AG09309 (cell line): ENCODE measurements around the gene AHDC1.

Experiments used
- DNase-seq: peaks from one replicate; pipeline ENCODE4 v3.0.0-alpha.2; 2010; ENCODE audit warnings: low read depth
- H3K4me3 ChIP-seq: 2 replicates; pipeline ENCODE4 v1.5.1; 2011; ENCODE audit warnings: mild to moderate bottlenecking, low read depth, low read length, moderate library complexity; ENCODE audit not compliant: control insufficient read depth
- TF ChIP-seq, protein P1 (sequence below): IDR thresholded peaks from 2 replicates; pipeline ENCODE4 v1.5.1; 2011; ENCODE audit warnings: mild to moderate bottlenecking, low read depth, low read length, inconsistent platforms; ENCODE audit not compliant: insufficient read depth, control insufficient read depth; ENCODE audit errors: missing control alignments

The AHDC1 gene

DNA sequence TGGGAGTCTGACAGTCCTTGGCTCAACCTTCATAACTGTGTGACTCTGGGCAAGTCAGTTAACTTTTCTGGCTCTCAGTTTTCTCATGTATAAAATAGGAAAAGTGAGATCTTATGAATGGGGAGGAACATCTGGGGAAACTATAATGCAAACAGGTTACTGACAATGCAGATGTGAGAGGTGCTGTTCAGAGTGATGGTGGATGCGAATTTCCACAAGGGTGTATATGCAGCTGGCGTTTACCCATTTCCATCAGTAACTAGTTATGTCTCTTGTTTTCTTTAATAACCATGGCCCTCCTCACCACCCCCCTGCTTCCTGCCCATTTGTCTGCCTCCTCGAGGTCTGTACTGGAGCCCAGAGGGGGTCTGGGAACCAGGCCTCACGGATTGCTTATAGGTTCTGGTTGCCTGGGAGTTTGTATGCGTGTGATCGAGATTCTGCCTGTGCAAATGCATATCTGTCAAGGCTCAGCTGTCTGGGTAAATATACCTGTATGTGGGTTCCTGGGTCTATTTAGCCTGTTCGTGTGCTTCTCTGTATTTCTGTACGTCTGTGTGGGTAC lies 44.4 kb downstream of the AHDC1 start:
- H3K4me3 ChIP-seq, result no peak overlapping the region
- no peak for DNase-seq
- TF ChIP-seq, protein P1, sequence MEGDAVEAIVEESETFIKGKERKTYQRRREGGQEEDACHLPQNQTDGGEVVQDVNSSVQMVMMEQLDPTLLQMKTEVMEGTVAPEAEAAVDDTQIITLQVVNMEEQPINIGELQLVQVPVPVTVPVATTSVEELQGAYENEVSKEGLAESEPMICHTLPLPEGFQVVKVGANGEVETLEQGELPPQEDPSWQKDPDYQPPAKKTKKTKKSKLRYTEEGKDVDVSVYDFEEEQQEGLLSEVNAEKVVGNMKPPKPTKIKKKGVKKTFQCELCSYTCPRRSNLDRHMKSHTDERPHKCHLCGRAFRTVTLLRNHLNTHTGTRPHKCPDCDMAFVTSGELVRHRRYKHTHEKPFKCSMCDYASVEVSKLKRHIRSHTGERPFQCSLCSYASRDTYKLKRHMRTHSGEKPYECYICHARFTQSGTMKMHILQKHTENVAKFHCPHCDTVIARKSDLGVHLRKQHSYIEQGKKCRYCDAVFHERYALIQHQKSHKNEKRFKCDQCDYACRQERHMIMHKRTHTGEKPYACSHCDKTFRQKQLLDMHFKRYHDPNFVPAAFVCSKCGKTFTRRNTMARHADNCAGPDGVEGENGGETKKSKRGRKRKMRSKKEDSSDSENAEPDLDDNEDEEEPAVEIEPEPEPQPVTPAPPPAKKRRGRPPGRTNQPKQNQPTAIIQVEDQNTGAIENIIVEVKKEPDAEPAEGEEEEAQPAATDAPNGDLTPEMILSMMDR, result no peak

DNA sequence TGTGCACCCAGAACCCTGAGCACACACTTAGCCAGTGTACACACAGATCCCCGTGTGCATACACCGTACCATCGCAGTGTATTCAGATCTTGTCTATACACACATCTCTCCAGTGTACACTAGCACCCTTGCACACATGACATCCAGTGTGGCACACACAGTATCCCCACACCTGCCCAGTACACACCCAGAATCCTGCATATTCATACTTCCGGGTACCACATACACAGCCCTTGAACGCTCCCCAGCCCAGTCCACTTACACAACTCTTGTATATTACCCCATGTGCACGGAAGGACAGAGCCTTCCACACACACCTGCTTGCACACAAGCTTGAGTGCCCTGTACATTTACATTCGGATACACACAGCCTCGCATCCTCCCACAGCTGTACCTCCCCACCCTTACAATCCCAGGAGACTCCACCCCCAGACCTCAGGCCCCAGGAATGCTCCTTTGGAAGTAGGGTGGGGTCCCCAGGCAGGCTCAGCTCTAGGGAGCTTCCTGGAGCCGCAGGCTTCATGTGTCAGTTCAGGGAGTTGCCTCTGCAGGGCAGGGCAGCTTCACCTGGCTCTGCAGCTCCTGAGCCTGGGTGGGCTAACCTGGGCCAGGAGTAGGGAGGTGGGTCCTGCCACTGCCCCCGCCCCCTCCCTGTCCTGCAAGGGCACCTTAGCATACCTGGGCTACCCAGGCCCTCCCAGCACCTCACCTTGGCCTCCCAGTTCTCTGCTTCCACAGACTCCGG lies 46.2 kb downstream of the AHDC1 start:
- no peak for DNase-seq
- no peak overlapping the region for H3K4me3 ChIP-seq
- TF ChIP-seq, protein P1, result no peak

DNA sequence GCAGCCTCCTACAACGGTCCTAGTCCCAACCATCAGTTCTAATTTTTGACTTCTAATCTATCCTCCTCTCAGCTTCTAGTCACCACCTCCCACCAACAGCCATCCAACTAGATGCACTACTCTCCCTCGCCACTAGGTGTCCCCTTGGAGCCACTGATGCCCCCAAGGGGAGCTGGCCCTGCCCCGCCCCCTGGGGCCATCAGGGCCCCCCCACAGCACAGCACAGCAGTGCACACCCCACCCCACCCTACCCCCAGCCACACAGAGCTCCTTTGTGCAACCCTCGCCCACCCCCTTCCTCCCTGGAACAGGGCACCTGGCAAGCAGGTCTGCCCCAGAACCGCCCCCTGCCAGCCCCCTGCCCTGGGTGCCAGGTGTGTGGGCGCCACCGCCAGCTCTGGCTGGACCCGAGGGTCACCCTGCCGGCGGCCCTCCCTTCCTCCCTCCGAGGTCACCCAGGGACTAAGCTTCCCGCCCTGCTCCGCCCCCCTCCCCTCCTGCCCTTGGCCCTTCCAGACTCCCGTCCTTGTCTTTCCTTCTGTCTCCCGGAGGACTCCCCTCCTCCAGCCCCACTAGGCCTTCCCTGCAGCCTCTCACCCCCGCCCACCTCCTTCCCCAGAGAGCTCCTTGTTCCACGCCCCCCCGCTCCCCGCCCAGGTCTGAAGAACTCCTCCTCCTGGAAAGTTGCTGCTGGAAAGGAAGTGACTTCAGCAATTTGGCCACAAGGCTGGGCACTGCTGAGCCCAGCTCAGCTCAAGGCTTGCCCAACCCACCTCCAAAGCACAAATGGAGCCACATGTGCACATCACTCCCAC lies 47.0 kb downstream of the AHDC1 start:
- H3K4me3 ChIP-seq, result peak overlapping the region; percentile 24
- peak; percentile 84 for DNase-seq
- TF ChIP-seq, protein P1, result peak; percentile 93

DNA sequence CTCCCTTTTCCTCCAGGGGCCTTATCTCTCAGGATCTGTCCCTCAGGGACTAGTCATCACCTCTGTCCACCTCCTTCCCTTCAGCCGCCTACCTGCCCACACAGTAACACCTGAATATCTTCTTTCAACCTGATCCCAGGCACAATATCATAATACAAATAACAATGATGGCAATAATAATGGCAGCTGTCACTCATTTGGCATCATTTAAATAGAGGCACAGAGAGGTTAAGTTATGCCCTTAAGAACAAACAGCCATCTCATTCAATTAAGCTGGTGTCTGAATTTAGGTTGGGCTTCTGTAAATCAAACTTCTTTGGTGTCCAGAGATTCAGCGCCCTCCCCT lies 47.5 kb downstream of the AHDC1 start:
- DNase-seq, result no peak
- TF ChIP-seq, protein P1, result no peak
- no peak overlapping the region for H3K4me3 ChIP-seq

DNA sequence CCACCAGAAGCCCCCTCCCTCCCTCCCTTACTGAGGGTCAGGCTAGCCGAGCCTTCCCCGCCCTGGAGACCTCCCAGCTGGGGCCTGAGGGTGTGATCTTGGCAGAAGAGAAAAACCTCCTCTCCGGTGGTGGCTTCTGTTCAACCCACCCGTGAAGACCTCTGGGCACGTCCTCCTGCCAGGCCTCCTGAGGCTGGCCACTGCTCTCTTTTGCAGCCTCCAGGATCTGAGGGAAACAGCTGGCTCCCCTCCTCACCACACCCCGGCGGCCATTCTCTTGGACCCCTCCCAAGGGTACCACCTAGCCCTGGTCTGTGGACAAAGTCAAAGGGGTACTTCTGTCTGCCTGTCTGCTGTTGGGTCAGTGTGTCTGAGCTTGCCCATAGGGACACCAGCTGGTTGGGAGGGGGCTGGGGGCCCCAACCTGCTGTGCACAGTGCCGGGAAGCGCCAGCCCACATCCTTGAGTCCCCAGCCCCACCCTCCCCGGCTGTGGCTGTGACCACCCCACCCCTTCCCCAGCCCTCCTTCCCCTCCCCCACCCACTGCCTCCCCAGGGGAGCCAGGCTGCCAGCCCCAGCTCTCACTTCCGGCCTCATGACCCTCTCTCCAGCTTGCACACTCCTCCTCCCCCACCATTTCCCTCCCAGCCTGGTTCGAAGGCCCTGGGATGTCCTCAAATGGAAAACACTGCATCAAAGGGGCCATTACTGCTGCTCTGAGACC lies 48.1 kb downstream of the AHDC1 start:
- no peak for DNase-seq
- no peak overlapping the region for H3K4me3 ChIP-seq
- TF ChIP-seq, protein P1, result no peak
